IPS DF 4.7 (cell line): ENCODE results near the gene CBX1.

Experiments used
- DNase-seq: peaks from one replicate; pipeline ENCODE4 v3.0.0-alpha.2; 2013; ENCODE audit warnings: low spot score; ENCODE audit errors: extremely low read depth

Gene CBX1

DNA sequence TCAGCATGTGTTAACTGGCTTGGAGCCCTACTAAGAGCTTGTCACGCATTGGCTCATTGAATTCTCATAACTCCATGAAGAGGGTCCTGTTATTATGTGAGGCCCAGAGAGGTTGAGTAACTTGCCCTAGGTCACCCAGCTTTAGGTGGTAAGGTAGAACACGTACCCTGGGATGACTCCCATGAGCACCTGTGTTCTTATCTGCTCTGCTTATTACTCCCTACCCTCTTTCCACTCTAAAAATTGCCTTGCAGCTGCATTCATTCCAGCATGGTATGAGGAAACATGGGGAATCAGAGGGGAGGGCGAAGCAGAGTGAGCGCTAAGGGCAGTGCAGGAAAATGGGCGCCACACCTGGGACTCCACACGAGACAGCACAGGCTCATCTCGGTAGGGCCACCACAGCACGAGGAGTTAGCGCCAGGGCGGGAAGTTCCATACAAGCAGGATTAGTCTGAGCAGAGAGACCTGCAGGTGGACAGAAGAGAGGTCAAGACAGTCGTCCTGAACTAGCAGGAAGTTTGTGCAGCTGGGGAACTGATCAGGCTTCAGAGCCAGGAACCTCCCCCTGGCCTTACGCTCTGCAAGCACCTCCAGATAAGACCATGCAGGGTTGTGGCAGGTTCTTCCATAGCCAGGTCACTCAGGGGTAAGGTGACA is 73.8 kb downstream of the CBX1 start:
- no peak for DNase-seq

DNA sequence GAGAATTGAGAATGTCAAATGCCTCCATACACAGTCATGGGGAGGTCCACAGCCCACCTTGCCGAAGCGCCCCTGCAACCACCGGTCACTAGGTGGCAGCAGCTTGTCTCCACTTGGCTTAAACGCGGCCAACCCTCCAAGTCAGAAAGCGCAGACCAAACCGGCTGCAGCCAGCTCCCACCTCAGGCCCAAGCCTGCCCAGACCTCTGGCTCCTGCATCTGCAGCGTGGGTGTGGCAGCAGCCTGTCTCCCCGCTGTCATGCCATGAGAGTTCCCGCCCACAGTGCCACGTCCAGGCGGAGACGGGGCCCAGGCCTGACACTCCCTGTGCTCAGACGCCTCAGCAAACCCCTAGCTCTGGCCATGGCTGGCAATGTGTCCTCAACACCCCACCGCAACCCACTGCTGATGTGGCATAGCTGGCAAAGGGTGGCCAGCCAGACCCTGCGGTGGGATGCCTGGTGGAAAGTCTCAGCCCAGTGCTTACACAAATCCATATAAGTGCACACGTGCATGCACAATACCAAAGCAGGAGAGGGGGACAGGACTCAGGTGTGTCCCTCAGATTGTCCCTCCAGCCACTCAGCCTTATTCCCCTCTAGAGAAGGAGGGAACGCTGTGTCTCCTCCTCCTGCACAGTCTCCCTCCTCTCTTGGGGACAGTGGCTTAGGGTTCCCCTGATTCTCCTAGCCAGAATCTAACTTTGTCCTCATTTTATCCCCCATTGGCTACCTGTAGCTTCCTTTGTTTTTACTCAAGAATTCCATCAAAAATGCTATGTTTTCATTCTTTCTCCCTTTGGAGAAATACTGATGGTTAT is 74.6 kb downstream of the CBX1 start:
- no peak for DNase-seq

DNA sequence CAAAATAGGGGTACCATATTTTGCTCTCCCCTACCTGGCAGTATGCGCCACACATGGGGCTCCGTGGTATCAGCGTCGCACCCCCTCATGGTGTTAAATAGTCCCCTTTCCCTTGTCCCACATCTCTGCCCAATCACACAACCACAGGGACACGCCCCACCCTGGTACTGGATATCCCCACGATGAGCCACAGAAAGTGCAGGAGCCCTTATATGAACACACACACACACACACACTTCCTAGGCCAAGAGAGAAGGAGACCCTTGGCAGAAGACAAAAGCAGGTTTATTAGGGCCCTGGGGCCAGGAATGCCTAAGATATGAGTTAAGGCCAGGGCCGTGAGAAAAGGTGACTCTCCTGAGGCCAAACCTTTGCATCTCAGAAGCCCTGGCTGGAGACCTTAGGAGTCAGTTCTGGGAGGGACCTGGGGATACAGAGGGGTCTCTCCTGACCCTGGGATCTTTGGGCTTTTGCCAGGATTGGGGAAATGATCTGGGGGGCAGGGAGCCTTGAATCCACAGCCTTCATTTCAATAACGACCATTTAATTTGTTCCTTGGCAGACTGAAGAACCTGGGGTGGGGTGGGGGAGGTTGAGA is 75.3 kb downstream of the CBX1 start:
- DNase-seq, result no peak

DNA sequence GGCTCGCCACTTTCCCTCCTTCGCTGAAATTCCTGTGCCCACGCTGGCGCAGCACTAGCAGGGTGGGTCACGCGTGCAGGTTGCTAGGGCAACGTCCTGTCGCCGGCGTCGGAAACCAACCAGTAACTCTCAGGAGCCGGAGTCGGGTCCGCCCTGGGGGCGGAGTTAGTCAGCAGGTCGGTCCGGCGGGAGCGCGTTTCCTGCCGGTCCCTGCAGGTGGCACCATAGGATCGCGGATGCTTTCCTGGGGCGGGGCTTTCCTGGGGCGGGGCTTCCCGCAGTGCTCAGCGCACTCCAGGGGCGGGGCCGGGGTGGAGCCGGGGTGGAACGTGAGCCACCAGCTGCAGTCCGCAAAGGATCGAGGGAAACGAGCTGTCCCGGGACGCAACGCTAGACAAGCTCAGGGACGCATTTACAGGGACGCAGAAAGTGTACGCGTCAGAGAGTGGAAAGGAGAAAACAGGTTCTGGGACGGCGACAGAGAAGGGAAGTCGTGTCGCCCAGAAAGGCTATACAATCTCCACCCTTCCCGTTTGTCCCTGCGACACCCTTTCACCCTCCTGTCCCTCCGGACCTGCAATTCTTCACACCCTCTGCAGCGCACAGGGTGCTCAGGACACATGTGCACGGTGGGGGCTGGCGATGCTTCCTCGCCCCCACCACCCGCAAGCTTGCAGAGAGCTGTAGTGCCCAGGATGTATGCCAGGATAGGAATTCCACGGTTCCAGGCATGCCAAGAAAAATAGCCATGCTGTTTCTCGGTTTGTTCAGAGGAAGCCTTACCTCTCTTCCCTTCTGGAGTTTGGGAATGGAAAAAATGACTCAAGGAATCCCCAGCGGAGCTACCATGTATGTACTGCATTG is 76.0 kb downstream of the CBX1 start:
- DNase-seq, result no peak

DNA sequence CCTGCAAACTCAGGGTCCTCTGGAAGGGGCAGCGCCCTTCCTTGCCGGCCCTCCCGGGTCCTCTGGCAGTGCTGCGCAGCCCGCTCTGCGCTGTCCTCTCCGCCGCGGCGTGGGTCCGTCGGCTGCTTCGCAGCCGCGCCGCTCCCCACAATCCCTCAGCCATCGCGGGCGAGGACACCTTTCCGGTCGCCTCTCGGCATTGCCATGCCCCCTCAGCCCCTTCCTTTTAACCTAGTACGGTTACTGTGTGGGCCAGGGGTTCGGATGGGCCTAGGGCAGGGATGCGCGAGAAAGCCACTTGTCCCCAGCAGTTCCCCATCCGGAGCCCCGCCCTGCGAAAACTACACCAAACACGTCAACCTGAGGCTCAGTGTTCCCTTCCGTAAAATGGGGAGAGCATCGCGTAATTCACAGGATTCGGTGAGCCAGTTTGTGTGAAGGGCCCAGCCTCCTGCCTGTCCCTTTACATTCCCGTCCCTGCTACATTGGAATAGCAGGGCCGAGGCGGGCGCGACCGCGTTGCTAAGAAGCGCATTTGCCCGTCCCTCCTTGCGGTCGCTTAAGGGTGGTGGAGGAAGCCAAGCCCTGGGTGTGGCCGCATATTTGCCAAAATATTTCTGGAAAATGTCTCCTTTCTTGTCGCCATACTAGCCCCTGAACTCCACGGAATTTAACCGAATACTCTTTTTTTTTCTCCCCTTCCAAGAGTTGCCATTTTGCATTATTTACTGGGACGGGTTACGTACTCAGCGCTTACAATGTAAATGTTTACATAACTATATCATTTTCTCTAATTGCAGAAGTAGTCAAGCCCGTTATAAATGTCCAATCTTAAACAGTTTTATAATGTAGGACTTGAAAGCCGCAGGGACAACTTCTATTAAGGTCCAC is 76.9 kb downstream of the CBX1 start:
- no peak for DNase-seq

DNA sequence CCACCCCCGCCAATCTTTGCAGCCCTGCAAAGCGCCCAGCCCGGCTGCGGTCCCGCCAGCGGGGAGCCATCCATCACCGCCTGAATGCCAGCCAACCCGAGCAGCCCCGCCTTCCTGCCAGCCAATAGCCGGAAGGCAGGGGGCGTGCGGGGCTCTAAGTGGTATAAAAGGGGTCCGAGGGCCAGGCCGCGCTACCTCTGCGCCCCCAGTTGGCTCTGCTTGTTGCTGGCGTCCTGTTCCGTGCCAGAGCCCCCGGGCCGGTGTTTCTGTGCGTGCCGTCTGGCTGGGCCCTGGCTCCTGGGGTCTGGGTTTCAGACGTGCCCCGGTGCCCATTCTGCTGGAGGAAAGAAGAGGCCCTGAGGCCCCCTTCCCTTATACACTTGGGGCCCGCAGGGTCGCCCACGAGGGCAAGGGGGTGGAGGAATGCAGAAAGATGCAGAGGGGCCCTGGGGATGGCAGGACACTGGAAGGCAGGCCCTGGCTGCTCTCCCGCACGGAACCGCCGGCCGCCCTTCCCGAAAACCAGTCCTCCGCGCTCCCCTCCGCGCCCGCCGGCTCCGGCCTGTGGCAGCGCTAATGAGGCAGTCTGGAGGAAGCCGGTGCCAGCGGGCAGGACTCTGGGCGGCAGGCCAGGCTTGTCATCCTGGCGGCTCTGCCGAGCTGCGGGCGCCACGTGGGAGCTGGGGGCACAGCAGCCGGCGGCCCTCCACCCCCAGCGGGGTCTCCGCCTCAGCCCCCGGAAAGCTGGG is 77.7 kb downstream of the CBX1 start:
- DNase-seq, result no peak

DNA sequence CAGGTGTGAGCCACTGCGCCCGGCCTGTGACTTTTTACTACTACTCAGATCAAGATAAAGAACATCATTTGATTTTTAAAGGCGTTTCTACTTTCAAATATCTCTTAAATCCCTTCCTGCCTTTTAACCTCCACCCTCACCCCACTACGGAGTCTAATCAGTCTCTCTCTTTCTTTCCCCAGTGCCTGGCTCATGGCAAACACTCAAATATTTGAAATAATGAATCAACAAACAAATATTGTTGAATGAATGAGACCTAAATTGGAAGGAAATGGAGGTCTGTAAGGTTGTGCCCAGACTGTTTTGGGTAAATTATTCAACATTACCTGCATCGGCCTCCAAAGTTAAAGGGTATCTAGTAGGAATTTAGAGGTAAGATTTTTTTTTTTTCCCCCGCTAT is 78.4 kb downstream of the CBX1 start:
- DNase-seq, result no peak

DNA sequence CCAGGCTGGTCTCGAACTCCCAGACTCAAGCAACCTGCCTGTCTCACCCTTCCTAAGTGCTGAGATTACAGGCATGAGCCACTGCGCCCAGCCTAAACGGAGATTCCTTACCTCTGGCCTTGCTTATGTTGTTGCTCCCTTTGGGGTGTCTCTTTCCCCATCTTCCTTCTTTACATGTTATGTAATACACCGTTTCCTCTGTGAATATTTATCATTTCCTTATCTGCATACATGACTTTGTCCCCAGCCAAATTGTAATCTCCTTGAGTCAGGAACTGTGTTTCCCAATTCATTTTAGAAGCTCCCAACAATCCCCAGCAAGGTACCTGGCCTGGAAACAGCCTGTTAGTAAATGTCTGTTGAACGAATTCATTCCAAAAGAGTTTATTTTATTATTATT is 79.3 kb downstream of the CBX1 start:
- no peak for DNase-seq
